ENCODE results near the gene LIMK2. TPM values are rescaled to one million over a fixed set of nuclear protein-coding genes. Genes with fewer than 3 reads are reported as not detected.

Gene LIMK2
- total RNA-seq, 1 donor from 2014 or later: 37.2 TPM

DNA sequence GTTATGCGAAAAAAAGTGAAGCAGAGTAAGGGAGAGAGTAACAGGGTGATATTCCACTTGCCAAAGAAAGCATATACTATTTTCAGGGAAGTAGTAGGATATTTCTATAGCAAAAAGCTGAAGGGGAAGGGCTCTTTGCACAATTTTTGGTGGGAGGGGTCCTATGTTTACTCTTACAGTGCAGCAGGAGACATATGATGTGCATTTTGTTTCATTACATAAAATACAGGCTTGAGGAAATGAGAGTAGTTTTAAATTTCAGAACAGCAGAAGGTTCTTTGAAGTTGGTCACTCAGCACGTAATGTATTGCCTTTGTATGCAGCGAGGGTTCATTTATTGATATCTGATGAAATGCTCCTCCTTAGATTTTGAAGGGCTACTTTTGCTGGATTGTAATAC lies 83.3 kb downstream of the LIMK2 start:
- DNase-seq (ENCODE audit: low read depth): no peak
- Histone ChIP-seq H3K27me3 (ENCODE audit: control insufficient read depth, insufficient read depth, low read length) (no peaks in the 10 kb centered on the region), H3K36me3 (ENCODE audit: control insufficient read depth, insufficient read depth, low read length) (no peaks in the 10 kb centered on the region), H3K4me3 (ENCODE audit: low read depth, low read length) (no peak overlapping the region)
- TF ChIP-seq CTCF (IDR thresholded peaks at IDR 0.05; ENCODE audit: insufficient read depth, low read length, poor library complexity, severe bottlenecking): no peak

DNA sequence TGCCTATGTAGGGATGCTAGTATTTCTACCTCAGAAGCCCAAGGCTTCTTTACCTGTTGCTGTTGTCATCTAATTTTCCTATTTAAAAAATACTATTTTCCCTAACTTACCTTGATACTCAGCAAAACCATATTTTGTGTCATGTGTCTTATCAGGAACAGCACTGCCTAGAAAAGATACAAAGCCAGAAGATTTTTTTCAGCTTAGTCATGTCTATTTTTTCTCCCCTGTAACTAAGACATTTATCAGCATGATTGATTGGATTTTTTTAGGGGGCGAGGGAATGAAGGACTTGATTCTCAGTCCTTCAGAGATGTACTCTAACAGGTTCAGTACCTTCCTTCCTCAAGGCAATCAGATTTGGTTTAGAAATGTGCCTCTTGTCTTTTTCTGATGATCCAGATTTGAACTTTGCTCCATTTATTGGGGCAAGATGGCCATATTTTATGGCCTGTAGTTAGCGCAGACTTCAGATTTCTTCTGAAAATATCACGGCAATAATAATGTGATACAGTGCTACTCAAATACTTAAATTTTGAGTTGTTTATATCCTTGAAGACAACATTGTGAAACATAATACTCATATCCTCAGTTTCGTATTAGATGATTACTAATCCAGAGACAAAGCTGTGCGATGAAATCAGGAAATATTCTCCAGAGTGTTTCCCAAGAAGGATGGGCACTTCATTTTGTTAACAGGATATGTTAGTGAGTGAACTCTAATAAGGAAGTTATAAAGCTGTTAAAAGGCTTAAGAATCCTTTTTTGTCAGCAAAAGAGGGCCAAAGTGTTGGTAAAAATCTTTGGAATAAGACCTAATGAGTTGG lies 83.9 kb downstream of the LIMK2 start:
- H3K36me3 ChIP-seq (ENCODE audit: control insufficient read depth, insufficient read depth, low read length): no peaks in the 10 kb centered on the region
- H3K4me3 ChIP-seq (ENCODE audit: low read depth, low read length): no peak overlapping the region
- TF ChIP-seq CTCF (IDR thresholded peaks at IDR 0.05; ENCODE audit: insufficient read depth, low read length, poor library complexity, severe bottlenecking): no peak
- no peak for DNase-seq (ENCODE audit: low read depth)
- H3K27me3 ChIP-seq (ENCODE audit: control insufficient read depth, insufficient read depth, low read length): no peaks in the 10 kb centered on the region

DNA sequence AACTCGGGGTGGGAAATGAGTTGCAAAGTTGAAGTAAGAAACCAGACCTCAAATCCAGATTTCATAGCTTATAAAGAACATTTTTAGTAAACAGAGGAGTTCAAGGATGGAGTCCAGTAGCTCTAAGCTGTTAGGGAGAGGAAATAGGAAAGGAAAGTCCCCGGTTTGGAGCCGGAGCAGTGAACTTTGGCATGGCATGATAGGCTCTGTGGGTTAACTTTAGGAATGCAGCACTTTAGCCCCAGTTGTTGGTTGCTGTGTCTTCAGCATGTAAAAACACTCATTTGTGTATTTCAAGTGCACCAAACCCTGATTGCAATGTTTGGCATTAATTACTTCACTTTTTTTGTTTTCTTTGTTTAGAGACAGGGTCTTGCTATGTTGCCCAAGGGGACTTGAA lies 88.8 kb downstream of the LIMK2 start:
- H3K4me3 ChIP-seq (ENCODE audit: low read depth, low read length): no peak overlapping the region
- H3K36me3 ChIP-seq (ENCODE audit: control insufficient read depth, insufficient read depth, low read length): no peaks in the 10 kb centered on the region
- no peak for DNase-seq (ENCODE audit: low read depth)
- no peaks in the 10 kb centered on the region for H3K27me3 ChIP-seq (ENCODE audit: control insufficient read depth, insufficient read depth, low read length)
- TF ChIP-seq CTCF (IDR thresholded peaks at IDR 0.05; ENCODE audit: insufficient read depth, low read length, poor library complexity, severe bottlenecking): no peak

- Histone ChIP-seq H3K4me3 (ENCODE audit: low read depth, low read length) (no peak overlapping the region), H3K27me3 (ENCODE audit: control insufficient read depth, insufficient read depth, low read length) (no peaks in the 10 kb centered on the region), H3K36me3 (ENCODE audit: control insufficient read depth, insufficient read depth, low read length) (no peaks in the 10 kb centered on the region)
- no peak for TF ChIP-seq CTCF (IDR thresholded peaks at IDR 0.05; ENCODE audit: insufficient read depth, low read length, poor library complexity, severe bottlenecking)
- no peak for DNase-seq (ENCODE audit: low read depth)
Observed at GRCh38 chr22:31302006-31302405, 89.9 kb downstream of the LIMK2 start.

DNA sequence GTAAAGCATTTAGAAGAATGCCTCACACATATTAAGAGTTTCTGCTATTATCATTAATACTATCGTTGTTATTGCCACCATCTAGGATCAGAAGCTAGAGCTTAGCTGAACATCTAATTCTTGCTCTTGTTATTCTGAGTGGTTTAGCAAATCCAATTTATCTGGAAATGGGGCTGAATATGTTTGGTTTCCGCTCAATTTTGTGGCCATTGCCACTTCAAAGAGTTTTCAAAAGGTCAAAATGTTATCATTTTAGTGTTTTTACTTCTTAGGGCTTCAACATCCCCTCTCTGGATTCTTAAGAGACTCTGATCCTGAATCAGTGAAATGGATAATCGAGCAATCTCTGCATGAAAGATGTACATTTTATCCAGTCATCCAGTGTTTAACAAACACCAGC lies 90.4 kb downstream of the LIMK2 start:
- no peaks in the 10 kb centered on the region for H3K36me3 ChIP-seq (ENCODE audit: control insufficient read depth, insufficient read depth, low read length)
- no peak for TF ChIP-seq CTCF (IDR thresholded peaks at IDR 0.05; ENCODE audit: insufficient read depth, low read length, poor library complexity, severe bottlenecking)
- no peak overlapping the region for H3K4me3 ChIP-seq (ENCODE audit: low read depth, low read length)
- no peaks in the 10 kb centered on the region for H3K27me3 ChIP-seq (ENCODE audit: control insufficient read depth, insufficient read depth, low read length)
- DNase-seq (ENCODE audit: low read depth): no peak

DNA sequence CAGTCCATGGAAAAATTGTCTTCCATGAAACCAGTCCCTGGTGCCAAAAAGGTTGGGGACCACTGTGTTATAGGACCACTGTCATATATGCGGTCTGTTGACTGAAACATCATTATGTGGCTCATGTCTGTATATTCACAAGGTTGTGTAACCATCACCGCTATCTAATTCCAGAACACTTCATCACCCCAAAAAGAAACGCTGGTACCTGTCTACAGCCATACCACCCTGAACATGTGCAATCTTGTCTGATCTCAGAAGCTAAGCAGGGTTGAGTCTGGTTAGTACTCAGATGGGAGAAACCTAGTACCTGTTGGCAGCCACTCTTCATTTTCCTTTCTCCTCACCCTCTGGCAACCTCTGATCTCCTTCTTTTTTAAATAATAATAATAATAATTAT lies 93.1 kb downstream of the LIMK2 start:
- no peak for TF ChIP-seq CTCF (IDR thresholded peaks at IDR 0.05; ENCODE audit: insufficient read depth, low read length, poor library complexity, severe bottlenecking)
- no peak for DNase-seq (ENCODE audit: low read depth)
- no peak overlapping the region for H3K4me3 ChIP-seq (ENCODE audit: low read depth, low read length)

More for the DNA sequence above, 93.1 kb downstream of the LIMK2 start:
- H3K27me3 ChIP-seq (ENCODE audit: control insufficient read depth, insufficient read depth, low read length): no peaks in the 10 kb centered on the region
- no peaks in the 10 kb centered on the region for H3K36me3 ChIP-seq (ENCODE audit: control insufficient read depth, insufficient read depth, low read length)

All from kidney epithelial cell (primary cell).